Stromal cell of bone marrow (primary cell): Measurements from ENCODE around the gene TNFSF9.
"Not testable (repeated sequence)": the region's sequence is repeated elsewhere in the genome, so short reads cannot be mapped to it uniquely, and the experiment has no call there.

Experiments
- DNase-seq: peaks from one replicate; pipeline ENCODE4 v3.0.0-alpha.2; 2012; ENCODE audit warnings: low read depth

TNFSF9 gene

GRCh38 chr19:6572217-6572616, 41.4 kb downstream of the TNFSF9 start:
- no peak for DNase-seq

GRCh38 chr19:6573350-6573749, 42.5 kb downstream of the TNFSF9 start:
- DNase-seq = no peak

GRCh38 chr19:6576869-6577475, 46.1 kb downstream of the TNFSF9 start:
- DNase-seq = no peak

DNA sequence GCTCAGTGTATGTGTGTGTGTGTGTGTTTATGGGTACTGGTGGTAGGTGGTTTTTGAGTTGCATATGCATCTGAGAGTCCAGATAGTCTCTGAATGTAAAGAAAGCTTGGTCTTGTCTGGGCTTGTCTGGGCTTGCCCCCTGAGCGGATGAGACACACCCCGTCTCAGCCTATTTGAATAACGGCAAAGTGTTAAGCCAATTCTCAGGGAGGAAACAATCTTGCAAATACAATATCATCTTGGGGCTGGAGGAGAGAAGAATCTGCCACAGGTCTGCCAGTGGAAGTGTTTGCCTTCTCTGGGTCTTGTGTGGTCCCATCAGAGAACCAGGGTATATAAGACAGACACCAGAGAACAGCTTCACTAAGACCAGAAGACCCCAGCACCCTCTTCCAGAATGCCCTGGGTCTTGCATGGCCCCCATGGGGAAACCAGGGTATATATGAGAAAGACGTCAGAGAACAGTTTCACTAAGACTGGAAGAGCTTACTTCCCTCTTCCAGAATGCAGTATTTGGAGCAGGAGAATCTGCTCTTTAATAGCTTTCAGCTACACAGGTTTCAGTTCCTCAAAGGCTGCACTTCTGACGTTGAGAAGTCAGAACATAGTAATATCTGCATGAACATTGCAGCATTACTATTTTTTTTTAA, 46.8 kb downstream of the TNFSF9 start:
- DNase-seq = no peak

- DNase-seq = no peak
Observed at GRCh38 chr19:6579450-6580178, 48.8 kb downstream of the TNFSF9 start.

DNA sequence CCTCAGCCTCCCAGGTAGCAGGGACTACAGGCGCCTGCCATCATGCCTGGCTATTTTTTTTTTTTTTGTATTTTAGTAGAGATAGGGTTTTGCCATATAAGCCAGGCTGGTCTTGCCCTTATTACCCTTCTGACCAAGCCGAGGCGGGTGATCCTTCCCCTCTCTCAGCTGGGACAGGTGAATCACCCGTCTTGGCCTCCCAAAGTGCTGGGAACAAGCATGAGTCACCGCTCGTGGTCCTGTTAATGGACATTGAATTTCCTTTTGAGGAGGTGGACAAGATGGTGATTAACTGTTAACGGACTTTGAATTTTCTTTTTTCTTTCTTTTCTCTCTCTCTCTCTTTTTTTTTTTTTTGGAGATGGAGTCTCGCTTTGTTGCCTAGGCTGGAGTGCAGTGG, 49.5 kb downstream of the TNFSF9 start:
- peak; percentile 59 for DNase-seq

DNA sequence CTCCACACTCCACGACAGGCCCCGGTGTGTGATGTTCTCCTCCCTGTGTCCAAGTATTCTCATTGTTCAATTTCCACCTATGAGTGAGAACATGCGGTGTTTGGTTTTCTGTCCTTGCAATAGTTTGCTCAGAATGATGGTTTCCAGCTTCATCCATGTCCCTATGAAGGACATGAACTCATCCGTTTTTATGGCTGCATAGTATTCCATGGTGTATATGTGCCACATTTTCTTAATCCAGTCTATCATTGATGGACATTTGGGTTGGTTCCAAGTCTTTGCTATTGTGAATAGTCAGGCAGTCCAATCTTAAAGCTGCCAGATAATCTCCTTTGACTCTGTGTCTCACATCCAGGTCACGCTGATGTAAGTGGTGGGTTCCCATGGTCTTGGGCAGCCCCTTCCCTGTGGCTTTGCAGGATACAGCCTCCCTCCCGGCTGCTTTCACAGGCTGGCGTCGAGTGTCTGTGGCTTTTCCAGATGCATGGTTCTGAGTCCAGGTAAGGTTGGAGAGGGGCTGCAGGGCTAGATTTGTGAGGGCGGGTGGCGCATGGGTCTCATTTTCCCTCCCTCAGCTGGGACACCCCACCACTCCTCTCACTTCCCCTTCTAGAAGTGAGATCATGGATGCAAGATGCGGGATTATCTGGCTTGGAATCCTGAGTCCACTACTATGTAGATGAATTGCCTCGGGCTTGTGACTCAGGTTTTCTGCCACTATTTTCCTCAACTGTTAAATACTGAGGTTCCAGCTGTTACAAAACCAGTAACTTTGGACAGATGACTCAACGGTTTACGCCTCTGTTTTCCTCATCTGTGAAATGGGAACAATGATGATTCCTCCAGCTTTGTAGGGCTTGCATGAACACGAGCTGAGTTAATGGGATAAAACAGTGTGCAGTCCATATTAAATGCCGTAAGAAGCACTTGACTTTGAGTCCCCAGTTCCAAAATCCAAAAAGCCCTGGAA, 52.0 kb downstream of the TNFSF9 start:
- DNase-seq = not testable (repeated sequence)
